ENCODE results near the gene DUS2. TPM values are rescaled to one million over a fixed set of nuclear protein-coding genes. Genes with fewer than 3 reads are reported as not detected.

Gene DUS2
- total and polyA plus RNA-seq, 9 of the 15 experiments (the other 6 are each of a cell fraction or from before 2014, with no cell fraction given) = 5.8 to 22.5 (median 20.6) TPM

- Histone ChIP-seq H3K9me3 (replicated peaks; ENCODE audit: control insufficient read depth, insufficient read depth, low read depth, low read length) (no peaks in the 10 kb centered on the region), H3K9me1 (ENCODE audit: control insufficient read depth, insufficient read depth, low read length) (no peaks in the 10 kb centered on the region), H3K79me2 (ENCODE audit: control insufficient read depth, insufficient read depth, low read length) (peaks cover 100% of the 10 kb centered on the region), H3K9ac (ENCODE audit: insufficient read depth in 1 of 2, low read depth in 2 of 2, low read length in 2 of 2) (peak overlapping the region in 1 of 2 experiments; percentile 73; a peak in 2 of 4 replicates), H2AFZ (ENCODE audit: low read depth, low read length) (no peak overlapping the region), H4K20me1 (replicated peaks; ENCODE audit: control insufficient read depth, insufficient read depth, low read length) (peaks cover 16% of the 10 kb centered on the region), H3K27me3 (ENCODE audit: control insufficient read depth in 2 of 2, insufficient read depth in 2 of 2, low read length in 2 of 2) (no peaks in the 10 kb centered on the region), H3K4me1 (replicated peaks in 1 of 2; ENCODE audit: control insufficient read depth in 2 of 2, insufficient read depth in 2 of 2, low read length in 2 of 2) (peaks cover 11 to 34% of the 10 kb centered on the region in 2 experiments), H3K4me3 (no peak overlapping the region), H3K4me2 (ENCODE audit: insufficient read depth, low read length) (peak overlapping the region; percentile 67), H3K36me3 (ENCODE audit: control insufficient read depth, insufficient read depth, low read length) (peaks cover 2% of the 10 kb centered on the region; the same call in 2 of the 3 replicates), H3K27ac (ENCODE audit: extremely low read depth, low read depth, low read length) (peak overlapping the region; percentile 45)
- BruUV-seq (replicated peaks) = no TSS peak
- intact Hi-C loops (cut with micrococcal nuclease) = no loop called here
- CTCF ChIA-PET (ENCODE audit: low intra/inter-chr PET ratio) = interaction anchor here (0.9 kb wide), 1 partner anchor 169 kb away, joined by 3 read pairs; no protein-coding TSS in a partner anchor
- in situ Hi-C loops (cut with MboI) = no loop called here
- ATAC-seq = peak; percentile 55
- POLR2A ChIA-PET = interaction anchor here (1.0 to 2.7 kb wide), 5 partner anchors 9 to 28 kb away, joined by 3 to 11 read pairs (median 5); no protein-coding TSS in a partner anchor
- DNase-seq (ENCODE audit: extremely low read depth in 1 of 4, low spot score in 3 of 4) = peak in 1 of 4 experiments; percentile 52
- WGBS (ENCODE audit: insufficient coverage, low coverage, missing lambda C conversion rate) = 87% methylated on average over 4 of the region's 5 CpGs
- peak; percentile 11 for FAIRE-seq
- TF ChIP-seq FOXK2 (conservative IDR thresholded peaks at IDR 0.05 in 1 of 2, IDR thresholded peaks at IDR 0.05 in 1 of 2; ENCODE audit: low read depth in 2 of 2) (peak; percentile 20 to 33; a peak in 1 of 4 replicates), CEBPG (CRISPR knock-in tag; IDR thresholded peaks at IDR 0.05) (no peak), CEBPG (tag; conservative IDR thresholded peaks at IDR 0.05 in 1 of 2, IDR thresholded peaks at IDR 0.05 in 1 of 2) (no peak), TEAD4 (IDR thresholded peaks at IDR 0.05; ENCODE audit: low read length) (peak; percentile 28), TEAD4 (CRISPR knock-in tag; IDR thresholded peaks at IDR 0.05; ENCODE audit: borderline replicate concordance) (no peak), DACH1 (IDR thresholded peaks at IDR 0.05; ENCODE audit: partially characterized antibody) (no peak), MGA (IDR thresholded peaks at IDR 0.05) (no peak), C11orf30 (IDR thresholded peaks at IDR 0.05; ENCODE audit: low read depth) (peak; percentile 37; the same call in 1 of the 2 replicates), ZEB2 (IDR thresholded peaks at IDR 0.05) (no peak), ZC3H4 (CRISPR knock-in tag; IDR thresholded peaks at IDR 0.05; ENCODE audit: borderline replicate concordance) (no peak)
Measured at GRCh38 chr16:68091380-68092261, 68.5 kb downstream of the DUS2 start.
